Measurements from ENCODE around the gene PFN2.
"Not testable (repeated sequence)": the region's sequence is repeated elsewhere in the genome, so short reads cannot be mapped to it uniquely, and the experiment has no call there.

The PFN2 gene

GRCh38 chr3:149970716-149971402 lies at the start of gene PFN2:
TSS of gene PFN2 (minus strand) at chr3:149970895. CDS start at chr3:149970856, 39 bp downstream.
- peak; percentile 9 to 12 for DNase-seq (ENCODE audit: low read depth in 2 of 2, low spot score in 1 of 2)

GRCh38 chr3:150015901-150016300 lies 45.2 kb upstream of the PFN2 start:
- no peak for DNase-seq (ENCODE audit: low read depth in 2 of 2, low spot score in 1 of 2)

GRCh38 chr3:150014782-150015181 lies 44.1 kb upstream of the PFN2 start:
- DNase-seq (ENCODE audit: low read depth in 2 of 2, low spot score in 1 of 2), result no peak

- no peak for DNase-seq (ENCODE audit: low read depth in 2 of 2, low spot score in 1 of 2)
These were observed 43.1 kb upstream of the PFN2 start for GRCh38 chr3:150013801-150014200.

DNA sequence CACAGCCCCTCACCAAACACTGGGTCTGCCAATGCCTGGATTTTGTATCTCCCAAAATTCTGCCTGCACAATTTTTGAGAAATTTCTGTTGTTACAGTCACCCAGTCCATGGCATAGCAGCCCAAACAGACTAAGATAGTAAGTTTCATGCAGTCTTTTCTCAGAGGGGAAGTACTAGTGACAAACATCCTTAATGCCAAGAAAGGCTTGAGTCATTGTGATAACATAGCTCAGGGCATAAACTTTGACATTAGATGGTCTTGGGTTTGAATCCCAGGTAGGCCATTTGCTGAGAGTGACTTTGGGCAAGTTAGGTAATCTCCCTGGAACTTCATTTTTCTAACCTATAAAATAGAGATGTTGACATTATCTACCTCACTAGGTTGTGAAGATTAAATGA lies 36.1 kb upstream of the PFN2 start:
- no peak for DNase-seq (ENCODE audit: low read depth in 2 of 2, low spot score in 1 of 2)

DNA sequence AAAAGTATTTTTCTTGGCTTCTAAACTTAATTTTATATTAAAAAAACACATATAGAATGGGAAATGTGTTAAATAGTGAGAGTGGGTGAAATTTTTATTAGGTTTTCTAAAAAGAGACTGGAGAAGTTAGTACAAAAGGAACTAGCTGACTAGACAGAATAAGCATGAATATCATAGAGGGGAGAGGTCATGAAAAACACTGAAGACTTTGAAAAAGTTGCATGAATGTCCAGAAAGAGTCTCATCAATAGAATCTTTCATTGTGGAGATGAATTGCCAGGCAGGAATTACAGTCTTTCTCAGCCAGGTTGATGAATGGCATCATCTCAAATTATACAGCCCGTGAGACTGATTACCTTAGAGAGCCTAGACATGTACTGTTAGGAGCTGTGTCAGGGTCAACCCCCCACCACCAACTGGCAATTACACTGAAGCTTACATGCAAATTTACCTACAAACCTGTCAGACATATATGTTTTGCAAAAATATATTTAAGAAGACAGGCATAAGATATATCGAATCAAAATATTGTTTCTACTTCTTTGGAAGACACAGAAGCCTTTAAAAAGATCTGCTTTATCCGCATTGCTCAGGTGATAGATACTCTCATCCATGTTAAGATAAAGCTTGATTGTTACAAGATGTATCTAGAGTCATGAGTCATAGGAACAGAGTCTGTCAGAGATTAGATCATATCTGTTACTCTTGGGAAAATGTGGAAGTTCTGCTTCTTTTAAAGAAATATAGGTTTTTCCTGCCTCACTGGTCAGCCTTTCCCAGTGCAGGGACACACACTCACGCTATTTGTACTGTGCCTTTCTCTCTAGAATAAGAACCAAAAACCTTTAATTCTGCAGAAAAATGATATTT lies 34.8 kb upstream of the PFN2 start:
- no peak for DNase-seq (ENCODE audit: low read depth in 2 of 2, low spot score in 1 of 2)

- no peak for DNase-seq (ENCODE audit: low read depth in 2 of 2, low spot score in 1 of 2)
These were observed 29.9 kb upstream of the PFN2 start for GRCh38 chr3:150000641-150001040.

GRCh38 chr3:149999421-149999820 lies 28.7 kb upstream of the PFN2 start:
- DNase-seq (ENCODE audit: low read depth in 2 of 2, low spot score in 1 of 2), result no peak

- no peak for DNase-seq (ENCODE audit: low read depth in 2 of 2, low spot score in 1 of 2)
These were observed 28.3 kb upstream of the PFN2 start for GRCh38 chr3:149998946-149999345.

- no peak for DNase-seq (ENCODE audit: low read depth in 2 of 2, low spot score in 1 of 2)
These were observed 21.8 kb upstream of the PFN2 start for GRCh38 chr3:149992416-149993058.

DNA sequence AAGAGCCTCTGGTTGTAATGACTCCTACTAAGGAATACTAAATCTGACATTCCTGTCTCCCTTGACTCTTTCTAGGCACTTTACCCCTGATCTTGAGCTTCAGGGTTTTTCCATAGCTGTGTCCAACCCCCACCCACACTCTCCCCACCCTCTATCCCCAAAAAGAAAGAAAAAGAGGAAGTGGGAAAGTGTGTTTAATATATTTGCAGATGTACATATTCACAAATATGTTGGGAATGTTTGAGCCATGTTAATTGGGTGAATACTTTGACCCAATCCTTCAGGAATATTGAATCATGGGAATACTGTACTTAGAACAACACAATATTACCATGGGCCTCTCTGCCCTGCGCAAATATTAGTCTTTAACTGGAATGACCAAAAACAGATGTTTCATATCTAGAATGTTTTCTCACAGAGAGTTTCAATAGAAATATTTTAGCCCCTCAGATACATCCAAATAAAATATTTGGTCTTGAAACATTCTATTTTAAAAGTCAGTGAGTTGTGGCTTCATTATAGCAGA lies 19.8 kb upstream of the PFN2 start:
- no peak for DNase-seq (ENCODE audit: low read depth in 2 of 2, low spot score in 1 of 2)

- DNase-seq (ENCODE audit: low read depth in 2 of 2, low spot score in 1 of 2), result no peak
These were observed 18.6 kb upstream of the PFN2 start for GRCh38 chr3:149989307-149989706.

- DNase-seq (ENCODE audit: low read depth in 2 of 2, low spot score in 1 of 2), result no peak
These were observed 12.9 kb upstream of the PFN2 start for GRCh38 chr3:149983628-149984027.

GRCh38 chr3:149983053-149983452 lies 12.4 kb upstream of the PFN2 start:
- DNase-seq (ENCODE audit: low read depth in 2 of 2, low spot score in 1 of 2), result not testable (repeated sequence)

DNA sequence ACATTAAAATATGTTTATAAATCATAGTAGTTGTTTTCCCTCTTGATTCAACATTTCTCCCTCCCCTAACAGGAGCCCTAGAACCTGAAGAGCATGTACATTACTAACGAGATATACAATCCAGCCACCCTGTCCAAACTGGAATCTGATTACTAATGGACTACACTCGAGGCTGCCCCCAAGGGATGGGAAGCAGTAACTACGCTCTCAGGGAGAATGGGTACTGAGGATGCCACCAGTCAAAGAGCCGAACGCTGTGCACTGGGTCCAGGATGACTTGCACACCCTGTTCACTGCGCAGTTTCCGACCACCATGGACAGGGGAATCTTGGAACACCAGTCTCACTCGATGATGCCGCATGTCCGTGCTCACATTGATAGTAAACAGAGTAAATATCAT lies 11.3 kb upstream of the PFN2 start:
- not testable (repeated sequence) for DNase-seq (ENCODE audit: low read depth in 2 of 2, low spot score in 1 of 2)

GRCh38 chr3:149977386-149977785 lies 6.7 kb upstream of the PFN2 start:
- DNase-seq (ENCODE audit: low read depth in 2 of 2, low spot score in 1 of 2), result no peak

DNA sequence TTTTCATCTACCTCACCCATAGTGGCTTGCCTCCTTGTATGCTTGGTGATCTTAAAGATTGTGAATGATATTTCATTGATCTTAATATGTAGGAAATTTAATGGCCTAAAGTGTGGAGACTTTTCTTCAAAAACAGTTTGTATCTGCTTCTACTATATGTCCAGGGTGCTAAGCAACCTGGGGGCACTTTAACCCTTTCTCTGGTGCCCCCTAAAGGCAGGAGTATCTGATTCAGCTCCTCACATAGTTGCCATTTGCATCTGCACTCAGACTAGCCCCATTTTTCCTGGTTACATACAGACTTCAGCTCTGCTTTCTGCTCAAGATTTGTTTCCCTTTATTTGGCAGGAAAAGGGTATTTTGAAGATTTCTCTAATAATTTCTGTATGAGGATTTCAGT lies 5.2 kb upstream of the PFN2 start:
- DNase-seq (ENCODE audit: low read depth in 2 of 2, low spot score in 1 of 2), result no peak

DNA sequence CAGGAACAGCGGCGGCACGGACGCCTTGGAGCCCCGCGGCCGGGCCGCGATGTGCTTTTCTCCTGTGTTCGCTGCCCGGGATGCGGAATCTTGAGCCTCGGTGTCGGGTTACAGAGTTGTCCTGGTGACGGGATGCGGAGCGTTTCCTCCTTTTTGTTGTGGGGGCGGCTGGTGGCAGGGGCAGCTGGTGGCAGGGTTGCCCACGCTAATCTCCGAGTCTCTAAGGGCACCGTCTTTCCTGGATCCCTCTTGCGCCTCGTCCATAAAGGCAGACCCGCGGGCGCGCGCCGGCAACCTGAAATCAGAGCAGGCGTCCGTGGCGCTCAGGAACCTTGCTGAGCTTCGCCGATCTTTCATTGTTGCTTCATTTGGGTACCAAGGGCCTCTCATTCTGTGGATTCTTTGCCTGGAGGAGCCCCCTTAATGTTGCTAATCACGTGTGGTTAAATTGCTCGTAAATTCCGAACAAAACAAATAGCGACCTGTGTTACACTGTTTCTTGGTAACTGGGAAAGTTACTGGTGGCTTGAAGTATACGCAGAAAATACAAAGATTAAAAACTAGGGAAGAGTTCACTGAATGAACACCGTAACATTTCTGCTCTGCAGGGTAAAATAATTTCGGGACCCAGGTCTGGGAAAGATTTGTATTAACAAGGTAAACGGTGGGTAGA lies 844 bp upstream of the PFN2 start:
- peak in 1 of 2 donors; percentile 3 for DNase-seq (ENCODE audit: low read depth in 2 of 2, low spot score in 1 of 2)

GRCh38 chr3:149969940-149970715 lies 567 bp downstream of the PFN2 start:
- DNase-seq (ENCODE audit: low read depth in 2 of 2, low spot score in 1 of 2), result peak; percentile 52 to 56

Data from stimulated activated CD8-positive, alpha-beta memory T cell treated with anti-CD3 and anti-CD28 coated beads, Interleukin-4, amount 100 ng/mL, for 4 hours (primary cell).